Activated CD4-positive, alpha-beta T cell treated with anti-CD3 and anti-CD28 coated beads, Interleukin-2, amount 10 ng/mL, durations not matched to agents 7 days and 5 days (primary cell): ENCODE results near the gene FRYL. TPM values are rescaled to one million over a fixed set of nuclear protein-coding genes. Genes with fewer than 3 reads are reported as not detected.

Experiments
- CTCF ChIA-PET: fragments of 350-600 bp; sonication (Branson Sonifier 250); formaldehyde crosslinking; loops from one replicate; lab custom pipeline; 2021; ENCODE audit warnings: antibody characterized with exemption; lab: Charles Lee
- POLR2A ChIA-PET: fragments of 350-600 bp; sonication (Branson Sonifier 250); formaldehyde crosslinking; loops from one replicate; lab custom pipeline; 2021; ENCODE audit warnings: antibody characterized with exemption; lab: Charles Lee
- DNase-seq: peaks from one replicate; pipeline ENCODE4 v3.0.0-alpha.2; 2020
- H3K27ac Mint-ChIP-seq: one replicate; pipeline ENCODE4 v1.8.0; 2021; ENCODE audit warnings: mild to moderate bottlenecking, moderate library complexity, mixed read lengths
- H3K27me3 Mint-ChIP-seq: one replicate; pipeline ENCODE4 v1.8.0; 2021; ENCODE audit warnings: mixed read lengths
- H3K36me3 Mint-ChIP-seq: one replicate; pipeline ENCODE4 v1.8.0; 2021; ENCODE audit warnings: low read depth, mixed read lengths
- H3K4me1 Mint-ChIP-seq: one replicate; pipeline ENCODE4 v1.8.0; 2021; ENCODE audit warnings: mixed read lengths
- H3K4me3 Mint-ChIP-seq: one replicate; pipeline ENCODE4 v1.8.0; 2021; ENCODE audit warnings: mild to moderate bottlenecking, moderate library complexity, mixed read lengths
- H3K9me3 Mint-ChIP-seq: one replicate; pipeline ENCODE4 v1.8.0; 2021; ENCODE audit warnings: mixed read lengths
- total RNA-seq, 2 experiments: library from RNA; stranded (reverse); gene quantifications; one replicate each; pipeline ENCODE4 v1.2.3, GENCODE V29; 2021

Gene FRYL
- total RNA-seq, 2 experiments from 2014 or later, result 96.8 to 102 TPM

DNA sequence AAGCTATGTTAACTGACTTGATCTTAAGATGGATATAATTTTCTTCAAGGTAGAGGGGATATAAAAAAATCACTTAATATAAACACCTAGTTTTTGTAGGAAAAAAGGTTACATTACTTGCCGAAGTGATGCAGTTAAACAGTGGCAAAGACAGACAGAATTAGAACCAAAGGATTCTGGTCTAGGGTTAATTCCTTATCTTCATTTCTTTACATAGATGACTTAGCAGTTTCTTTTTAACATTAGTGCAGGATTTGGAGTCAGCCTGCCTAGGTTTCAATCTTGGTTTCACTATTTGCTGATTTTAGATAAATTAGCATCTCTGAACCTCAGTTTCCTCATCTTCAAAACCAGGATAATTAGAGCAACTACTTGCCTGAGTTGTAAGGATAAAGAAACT lies 275.7 kb downstream of the FRYL start:
- Mint-ChIP-seq H3K4me3 (no peak overlapping the region), H3K4me1 (peaks cover 11% of the 10 kb centered on the region)
- POLR2A ChIA-PET, result no interaction called here

DNA sequence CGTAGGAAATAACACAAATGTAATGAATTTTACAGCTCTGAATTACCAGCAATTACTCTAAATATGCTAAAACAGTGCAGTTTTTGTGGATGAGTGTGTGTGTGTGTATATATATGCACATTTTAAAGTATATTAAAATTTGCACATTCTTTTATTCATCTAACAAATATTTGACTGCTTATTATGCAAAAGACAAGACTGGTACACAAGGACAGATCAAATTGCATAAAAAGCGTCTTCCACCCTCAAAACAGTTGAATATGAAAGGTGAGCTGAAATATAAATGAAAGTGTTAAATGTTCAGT lies 276.1 kb downstream of the FRYL start:
- H3K36me3 Mint-ChIP-seq, result peaks cover 40% of the 10 kb centered on the region
- H3K27ac Mint-ChIP-seq, result no peak overlapping the region
- ChIA-PET POLR2A (no interaction called here), CTCF (no interaction called here)
- no peaks in the 10 kb centered on the region for H3K9me3 Mint-ChIP-seq
- H3K27me3 Mint-ChIP-seq, result no peaks in the 10 kb centered on the region
- H3K4me1 Mint-ChIP-seq, result peaks cover 15% of the 10 kb centered on the region
- H3K4me3 Mint-ChIP-seq, result no peak overlapping the region
- DNase-seq, result no peak

More for the DNA sequence above, 275.7 kb downstream of the FRYL start:
- DNase-seq, result no peak
- CTCF ChIA-PET, result no interaction called here
- Mint-ChIP-seq H3K27ac (no peak overlapping the region), H3K27me3 (no peaks in the 10 kb centered on the region), H3K9me3 (no peaks in the 10 kb centered on the region), H3K36me3 (peaks cover 40% of the 10 kb centered on the region)

DNA sequence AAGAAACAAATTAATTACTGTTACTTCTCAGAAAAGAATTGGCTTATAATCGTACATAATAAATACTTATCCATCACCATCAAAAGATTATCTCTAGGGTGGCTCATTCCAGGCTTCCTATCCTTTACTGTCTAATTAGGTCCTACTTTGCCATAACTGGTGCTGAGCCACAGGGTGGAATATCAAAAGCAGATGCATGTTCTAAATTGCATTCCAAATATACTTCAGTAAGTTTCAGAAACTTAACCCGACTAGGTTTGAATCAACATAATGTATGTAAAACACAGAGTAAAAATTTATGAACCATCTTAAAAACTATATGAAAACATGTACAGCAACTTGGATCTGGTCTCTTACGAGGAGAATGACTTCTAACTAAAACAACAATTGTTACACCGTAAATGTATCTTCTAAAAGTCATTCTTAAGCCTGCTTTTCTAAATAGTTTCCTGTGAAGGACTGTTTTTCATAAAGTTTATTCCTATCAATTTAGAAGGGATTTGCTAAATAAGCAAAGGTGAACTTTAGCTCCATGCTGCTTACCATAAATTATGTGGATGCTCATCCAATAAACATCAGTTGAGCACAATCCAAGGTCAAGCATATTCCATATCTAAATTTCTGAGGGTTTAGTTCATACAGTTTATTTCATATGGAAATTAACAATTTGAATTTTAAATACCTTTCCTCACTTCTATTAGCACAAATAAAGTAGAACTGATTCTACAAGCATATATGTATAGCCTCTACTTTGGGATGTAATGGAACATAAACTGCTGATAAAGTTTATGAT lies 276.6 kb downstream of the FRYL start:
- DNase-seq, result no peak
- Mint-ChIP-seq H3K27me3 (no peaks in the 10 kb centered on the region), H3K4me3 (no peak overlapping the region), H3K4me1 (peaks cover 15% of the 10 kb centered on the region), H3K36me3 (peaks cover 38% of the 10 kb centered on the region), H3K9me3 (no peaks in the 10 kb centered on the region), H3K27ac (no peak overlapping the region)
- CTCF ChIA-PET, result interaction anchor here (0.9 kb wide), 1 partner anchor 19 kb away, joined by 3 read pairs; no protein-coding TSS in a partner anchor
- POLR2A ChIA-PET, result no interaction called here

DNA sequence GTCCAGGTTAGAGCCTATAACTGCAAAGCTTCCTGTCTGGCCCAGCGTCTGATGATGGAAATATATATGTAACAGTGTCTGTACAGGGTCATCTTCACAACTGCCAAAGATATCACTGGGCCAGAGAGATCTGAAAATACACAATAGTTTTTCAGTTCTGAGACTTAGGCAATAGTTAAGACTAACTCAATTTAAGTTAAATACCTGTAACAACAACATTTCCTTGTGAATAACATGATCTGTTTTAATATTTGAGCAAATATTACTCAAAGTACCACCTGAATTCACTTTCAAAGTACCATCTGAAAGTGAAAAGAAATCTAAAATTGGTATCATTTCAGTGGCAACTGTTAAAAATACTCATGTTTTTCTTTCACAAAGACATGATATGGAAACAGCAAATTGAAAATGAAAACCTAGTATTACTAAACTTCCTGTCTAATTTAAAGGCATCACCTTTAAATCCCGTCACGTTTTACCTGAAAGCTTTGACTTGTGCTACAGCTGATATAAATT lies 280.5 kb downstream of the FRYL start:
- no peak overlapping the region for H3K27ac Mint-ChIP-seq
- peaks cover 32% of the 10 kb centered on the region for H3K36me3 Mint-ChIP-seq
- no peak overlapping the region for H3K4me3 Mint-ChIP-seq
- ChIA-PET POLR2A (no interaction called here), CTCF (no interaction called here)
- no peak for DNase-seq
- peaks cover 14% of the 10 kb centered on the region for H3K4me1 Mint-ChIP-seq
- H3K27me3 Mint-ChIP-seq, result no peaks in the 10 kb centered on the region
- no peaks in the 10 kb centered on the region for H3K9me3 Mint-ChIP-seq

DNA sequence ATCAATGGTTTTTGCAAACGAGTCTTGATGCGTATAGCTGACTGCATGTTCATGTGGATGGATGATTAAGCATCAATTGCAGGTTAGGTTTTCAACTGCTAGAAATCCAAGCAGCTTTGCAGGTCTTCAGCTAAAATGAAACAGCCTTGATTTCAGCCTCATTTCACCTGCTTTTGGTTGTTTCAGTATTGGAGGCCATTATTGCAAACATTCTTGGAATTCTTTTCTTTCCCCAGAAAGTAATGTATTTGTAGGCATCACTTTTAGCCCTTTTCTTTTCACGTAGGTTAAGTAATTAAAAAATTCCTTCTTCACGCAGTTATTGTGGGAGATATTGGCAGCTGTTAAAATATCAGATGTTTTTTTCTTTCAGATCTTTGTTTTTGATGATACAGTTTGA lies 281.2 kb downstream of the FRYL start:
- ChIA-PET CTCF (interaction anchor here (0.7 kb wide), 1 partner anchor 11 kb away, joined by 4 read pairs; no protein-coding TSS in a partner anchor), POLR2A (no interaction called here)
- no peak for DNase-seq
- no peaks in the 10 kb centered on the region for H3K27me3 Mint-ChIP-seq
- no peaks in the 10 kb centered on the region for H3K9me3 Mint-ChIP-seq
- no peak overlapping the region for H3K4me3 Mint-ChIP-seq
- H3K27ac Mint-ChIP-seq, result no peak overlapping the region
- H3K4me1 Mint-ChIP-seq, result peaks cover 10% of the 10 kb centered on the region
- peaks cover 32% of the 10 kb centered on the region for H3K36me3 Mint-ChIP-seq

DNA sequence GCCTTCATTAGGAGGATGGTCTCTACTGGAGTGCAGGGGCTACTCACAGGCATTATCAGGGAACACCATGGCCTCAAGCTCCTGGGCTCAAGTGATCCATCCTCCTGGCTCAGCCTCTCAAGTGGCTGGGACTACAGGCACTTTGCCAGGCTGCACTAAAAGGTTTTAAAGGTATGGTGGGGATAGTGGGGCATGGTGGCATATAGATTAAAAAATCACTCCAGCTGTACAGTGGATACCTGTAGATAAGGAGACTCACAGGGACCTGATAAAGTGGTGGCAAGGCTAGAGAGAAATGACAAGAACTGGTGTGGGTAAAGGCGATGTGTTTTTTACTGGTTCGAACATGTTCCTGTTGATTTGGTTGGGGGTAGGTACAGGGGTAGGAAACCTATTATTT lies 284.1 kb downstream of the FRYL start:
- no peak for DNase-seq
- no peak overlapping the region for H3K27ac Mint-ChIP-seq
- ChIA-PET CTCF (no interaction called here), POLR2A (no interaction called here)
- H3K27me3 Mint-ChIP-seq, result peaks cover 20% of the 10 kb centered on the region
- H3K9me3 Mint-ChIP-seq, result no peaks in the 10 kb centered on the region
- peaks cover 23% of the 10 kb centered on the region for H3K36me3 Mint-ChIP-seq
- peaks cover 10% of the 10 kb centered on the region for H3K4me1 Mint-ChIP-seq
- H3K4me3 Mint-ChIP-seq, result no peak overlapping the region

DNA sequence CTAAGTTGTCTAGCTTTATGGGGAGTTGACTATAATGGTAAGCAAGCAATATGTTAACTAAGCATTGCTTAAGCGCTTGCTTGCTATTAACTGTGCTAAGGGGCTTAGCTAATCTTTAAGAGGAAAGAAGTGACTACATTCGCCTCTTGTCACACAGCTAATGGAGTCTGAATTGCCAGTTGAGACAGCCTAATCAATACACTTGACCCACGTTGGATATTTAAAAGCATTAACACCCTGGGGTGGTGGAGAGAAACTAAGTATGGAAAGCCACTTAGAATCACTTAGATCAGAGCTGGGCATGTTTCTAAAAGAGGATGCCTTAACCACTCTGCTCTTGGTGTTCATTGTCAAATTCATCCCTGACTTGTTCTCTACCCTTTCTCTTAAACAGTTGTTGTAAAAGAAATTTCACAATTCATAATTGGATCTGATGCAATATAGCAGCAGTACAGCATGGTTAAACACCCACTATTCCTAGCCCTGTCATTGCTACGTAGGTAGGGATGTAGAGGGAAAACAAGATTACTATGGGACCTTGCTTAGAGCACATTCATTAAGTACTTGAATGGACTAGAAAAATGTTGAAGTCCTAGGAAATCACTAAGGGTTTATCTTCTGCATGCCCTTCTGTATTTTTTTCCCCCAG lies 286.5 kb downstream of the FRYL start:
- Mint-ChIP-seq H3K9me3 (no peaks in the 10 kb centered on the region), H3K4me1 (peaks cover 1% of the 10 kb centered on the region), H3K36me3 (peaks cover 8% of the 10 kb centered on the region), H3K27me3 (peaks cover 34% of the 10 kb centered on the region), H3K4me3 (no peak overlapping the region), H3K27ac (no peak overlapping the region)
- POLR2A ChIA-PET, result no interaction called here
- CTCF ChIA-PET, result interaction anchor here (0.8 to 1.9 kb wide), 2 partner anchors 11 to 17 kb away, joined by 3 to 5 read pairs; no protein-coding TSS in a partner anchor
- no peak for DNase-seq

DNA sequence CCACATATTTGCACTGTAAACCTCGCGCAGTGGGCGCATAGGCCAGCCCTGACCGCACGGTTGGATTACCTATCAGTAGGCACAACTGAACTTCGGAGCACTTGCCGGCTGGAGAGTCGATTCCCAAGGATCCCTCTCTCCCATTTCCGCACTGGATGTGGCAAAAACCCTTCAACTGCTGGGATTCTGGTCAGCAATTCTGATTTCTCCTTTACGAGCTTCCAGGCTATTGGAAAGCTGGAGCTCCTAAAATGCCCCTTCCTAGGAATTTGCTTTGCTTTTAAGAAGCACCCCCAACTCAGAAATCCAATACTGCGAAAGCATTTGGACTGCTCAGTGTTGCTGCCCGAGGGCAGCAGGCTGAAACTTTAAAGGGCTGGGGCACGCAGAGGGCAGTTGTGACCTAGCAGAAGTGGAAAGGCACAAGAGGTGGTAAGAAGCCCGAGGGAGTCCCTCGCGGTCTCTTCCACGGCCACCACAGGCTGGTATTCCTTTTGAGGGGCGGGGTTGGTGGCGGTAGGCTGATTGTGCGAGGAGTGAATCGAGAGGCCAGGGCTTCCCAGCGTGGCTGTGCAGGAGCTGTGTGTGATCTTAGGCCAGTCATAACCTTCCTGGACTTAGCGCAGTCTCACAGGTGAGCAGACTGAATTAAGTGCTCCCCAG lies 288.4 kb downstream of the FRYL start:
- ChIA-PET CTCF (interaction anchor here (1.2 kb wide), 1 partner anchor 30 kb away, joined by 3 read pairs; no protein-coding TSS in a partner anchor), POLR2A (no interaction called here)
- Mint-ChIP-seq H3K9me3 (no peaks in the 10 kb centered on the region), H3K27ac (no peak overlapping the region), H3K4me3 (no peak overlapping the region), H3K4me1 (peaks cover 1% of the 10 kb centered on the region), H3K27me3 (peaks cover 48% of the 10 kb centered on the region), H3K36me3 (peaks cover 4% of the 10 kb centered on the region)
- DNase-seq, result no peak

DNA sequence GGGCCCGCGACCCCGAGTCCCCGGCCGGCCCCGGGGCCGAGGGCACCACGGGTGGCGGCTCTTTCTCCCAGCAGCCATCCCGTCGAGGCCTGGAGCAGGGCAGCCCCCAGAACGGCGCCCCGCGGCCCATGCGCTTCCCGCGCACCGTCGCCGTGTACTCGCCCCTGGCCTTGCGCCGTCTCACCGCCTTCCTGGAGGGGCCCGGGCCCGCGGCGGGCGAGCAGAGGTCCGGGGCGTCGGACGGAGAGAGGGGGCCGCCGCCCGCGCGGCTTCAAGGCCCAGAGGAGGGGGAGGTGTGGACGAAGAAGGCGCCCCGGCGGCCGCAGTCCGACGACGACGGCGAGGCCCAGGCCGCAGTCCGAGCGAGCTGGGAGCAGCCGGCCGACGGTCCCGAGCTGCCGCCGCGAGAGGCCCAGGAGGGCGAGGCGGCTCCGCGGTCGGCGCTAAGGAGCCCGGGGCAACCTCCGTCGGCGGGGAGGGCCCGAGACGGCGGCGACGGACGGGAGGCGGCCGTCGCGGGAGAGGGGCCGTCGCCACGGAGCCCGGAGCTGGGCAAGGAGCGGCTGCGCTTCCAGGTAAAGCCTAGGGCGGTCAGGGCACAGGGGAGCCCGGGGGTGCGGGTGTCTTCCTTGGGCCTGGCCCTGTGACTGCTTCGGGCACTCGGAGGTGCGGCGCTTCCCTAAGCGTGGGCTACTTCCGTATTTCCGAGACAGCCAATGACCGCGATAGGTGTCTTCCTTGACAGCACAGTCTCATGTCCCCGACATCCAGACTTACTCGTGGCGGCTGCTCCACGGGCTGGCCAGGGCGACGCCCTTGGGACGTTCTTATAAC lies 289.2 kb downstream of the FRYL start:
- no peak overlapping the region for H3K4me3 Mint-ChIP-seq
- H3K36me3 Mint-ChIP-seq, result peaks cover 4% of the 10 kb centered on the region
- H3K9me3 Mint-ChIP-seq, result no peaks in the 10 kb centered on the region
- ChIA-PET POLR2A (no interaction called here), CTCF (no interaction called here)
- no peak overlapping the region for H3K27ac Mint-ChIP-seq
- peaks cover 1% of the 10 kb centered on the region for H3K4me1 Mint-ChIP-seq
- H3K27me3 Mint-ChIP-seq, result peaks cover 51% of the 10 kb centered on the region
- no peak for DNase-seq

DNA sequence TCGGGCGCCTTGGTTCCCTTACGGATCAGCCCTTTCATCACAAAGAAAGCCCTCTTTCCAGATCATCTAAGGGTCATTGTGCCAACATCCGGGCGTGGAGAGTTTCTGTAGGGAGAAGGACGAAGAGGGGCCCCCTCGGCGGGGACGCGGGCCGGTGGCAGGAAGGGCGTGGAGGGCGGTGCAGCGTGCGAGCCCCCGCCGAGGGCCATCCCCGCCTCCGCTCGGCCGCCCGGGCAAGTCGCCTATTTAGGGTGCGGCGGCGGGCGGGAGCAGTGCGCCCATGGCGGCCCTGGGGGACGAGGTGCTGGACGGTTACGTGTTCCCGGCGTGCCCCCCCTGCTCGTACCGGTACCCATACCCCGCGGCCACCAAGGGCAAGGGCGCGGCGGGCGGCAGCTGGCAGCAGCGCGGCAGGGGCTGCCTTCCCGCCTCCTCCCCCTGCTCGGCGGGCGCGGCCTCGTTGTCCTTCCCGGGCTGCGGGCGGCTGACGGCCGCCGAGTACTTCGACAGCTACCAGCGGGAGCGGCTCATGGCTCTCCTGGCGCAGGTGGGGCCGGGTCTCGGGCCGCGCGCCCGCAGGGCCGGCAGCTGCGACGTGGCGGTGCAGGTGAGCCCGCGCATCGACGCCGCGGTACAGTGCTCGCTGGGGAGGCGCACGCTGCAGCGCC lies 289.9 kb downstream of the FRYL start, which contains the start of gene ZAR1:
Gene ZAR1 (plus strand): TSS at position 241 of the 668 bp plus-strand sequence. CDS start 40 bp downstream, at position 281.
- ChIA-PET CTCF (no interaction called here), POLR2A (no interaction called here)
- H3K9me3 Mint-ChIP-seq, result no peaks in the 10 kb centered on the region
- H3K4me1 Mint-ChIP-seq, result peaks cover 1% of the 10 kb centered on the region
- H3K27ac Mint-ChIP-seq, result no peak within 1 kb of the TSS
- DNase-seq, result no peak
- H3K27me3 Mint-ChIP-seq, result peaks cover 57% of the 10 kb centered on the region
- H3K4me3 Mint-ChIP-seq, result no peak within 1 kb of the TSS
- no peaks in the 10 kb centered on the region for H3K36me3 Mint-ChIP-seq

DNA sequence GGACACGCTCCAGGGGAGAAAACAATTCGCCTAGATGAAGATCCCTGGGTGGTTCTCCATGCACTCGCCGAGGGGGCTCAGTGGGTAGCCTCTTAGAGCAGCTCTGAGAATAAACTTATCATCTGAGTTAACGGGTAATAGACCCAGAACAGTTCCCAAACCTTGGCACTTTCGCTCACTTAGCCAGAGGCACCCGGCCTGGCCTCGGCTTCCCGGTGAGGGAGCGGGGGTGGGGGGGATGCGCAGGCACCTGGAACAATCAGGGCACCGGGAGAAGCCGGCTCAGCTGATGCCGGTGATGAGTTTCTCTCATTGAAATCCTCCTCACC lies 290.4 kb downstream of the FRYL start:
- Mint-ChIP-seq H3K27me3 (peaks cover 62% of the 10 kb centered on the region), H3K9me3 (no peaks in the 10 kb centered on the region), H3K4me3 (no peak overlapping the region), H3K27ac (no peak overlapping the region), H3K4me1 (peaks cover 1% of the 10 kb centered on the region), H3K36me3 (no peaks in the 10 kb centered on the region)
- CTCF ChIA-PET, result no interaction called here
- no peak for DNase-seq
- POLR2A ChIA-PET, result no interaction called here
